Fibroblast of upper back skin (primary cell): ENCODE measurements around the gene KLHL13.
"Not testable (repeated sequence)": the region's sequence is repeated elsewhere in the genome, so short reads cannot be mapped to it uniquely, and the experiment has no call there.

ENCODE experiments used
- DNase-seq: peaks from one replicate; pipeline ENCODE4 v3.0.0-alpha.2; 2013

The KLHL13 gene

GRCh38 chrX:117989512-117989911, 127.1 kb downstream of the KLHL13 start:
- no peak for DNase-seq

- no peak for DNase-seq
These were observed 129.2 kb downstream of the KLHL13 start for GRCh38 chrX:117987373-117987772.

GRCh38 chrX:117985241-117985640, 131.4 kb downstream of the KLHL13 start:
- DNase-seq: no peak

GRCh38 chrX:117982694-117983392, 133.8 kb downstream of the KLHL13 start:
- DNase-seq: no peak

GRCh38 chrX:117978402-117978801, 138.2 kb downstream of the KLHL13 start:
- no peak for DNase-seq

GRCh38 chrX:117977526-117977925, 139.1 kb downstream of the KLHL13 start:
- no peak for DNase-seq

- DNase-seq: no peak
These were observed 143.4 kb downstream of the KLHL13 start for GRCh38 chrX:117973110-117973807.

- DNase-seq: no peak
These were observed 143.9 kb downstream of the KLHL13 start for GRCh38 chrX:117972711-117973109.

- DNase-seq: no peak
These were observed 146.8 kb downstream of the KLHL13 start for GRCh38 chrX:117969782-117970181.

- DNase-seq: no peak
These were observed 147.3 kb downstream of the KLHL13 start for GRCh38 chrX:117969328-117969727.

- no peak for DNase-seq
These were observed 157.6 kb downstream of the KLHL13 start for GRCh38 chrX:117959045-117959444.

- DNase-seq: no peak
These were observed 159.5 kb downstream of the KLHL13 start for GRCh38 chrX:117957128-117957527.

GRCh38 chrX:117939296-117939695, 177.3 kb downstream of the KLHL13 start:
- not testable (repeated sequence) for DNase-seq

- no peak for DNase-seq
These were observed 180.5 kb downstream of the KLHL13 start for GRCh38 chrX:117936118-117936517.

GRCh38 chrX:117930116-117930515, 186.5 kb downstream of the KLHL13 start:
- DNase-seq: not testable (repeated sequence)

- no peak for DNase-seq
These were observed 196.9 kb downstream of the KLHL13 start for GRCh38 chrX:117919755-117920154.

- peak; percentile 21 for DNase-seq
These were observed 206.4 kb downstream of the KLHL13 start for GRCh38 chrX:117910216-117910615.

GRCh38 chrX:117898226-117898625, 218.4 kb downstream of the KLHL13 start:
- DNase-seq: no peak

- DNase-seq: no peak
These were observed 221.2 kb downstream of the KLHL13 start for GRCh38 chrX:117895418-117895817.

- DNase-seq: no peak
These were observed 224.1 kb downstream of the KLHL13 start for GRCh38 chrX:117892469-117892868.

GRCh38 chrX:117871796-117872195, 244.8 kb downstream of the KLHL13 start:
- DNase-seq: no peak

GRCh38 chrX:117860517-117860916, 256.1 kb downstream of the KLHL13 start:
- DNase-seq: no peak

GRCh38 chrX:117854806-117855205, 261.8 kb downstream of the KLHL13 start:
- no peak for DNase-seq

GRCh38 chrX:117851025-117851424, 265.6 kb downstream of the KLHL13 start:
- no peak for DNase-seq
